ENCODE measurements around the gene SPOCK2. TPM values are rescaled to one million over a fixed set of nuclear protein-coding genes. Genes with fewer than 3 reads are reported as not detected.

SPOCK2 gene
- total and polyA plus RNA-seq, 2 of the 13 experiments (the other 11 are each of a cell fraction or from before 2014, with no cell fraction given), result 8.6 to 30.6 TPM

GRCh38 chr10:72044417-72045041 is 43.8 kb downstream of the SPOCK2 start (continued):
- TF ChIP-seq CREB3 (CRISPR knock-in tag; IDR thresholded peaks at IDR 0.05), result 0 out of 2 replicates have a peak, but pooled peaks have one; percentile 78
- TF ChIP-seq ZNF282 (IDR thresholded peaks at IDR 0.05; ENCODE audit: partially characterized antibody), result no peak
- no peak for TF ChIP-seq MAFG (CRISPR knock-in tag; IDR thresholded peaks at IDR 0.05)
- TF ChIP-seq RELA (CRISPR knock-in tag; IDR thresholded peaks at IDR 0.05), result no peak
- TF ChIP-seq DPF2 (CRISPR knock-in tag; IDR thresholded peaks at IDR 0.05; ENCODE audit: borderline replicate concordance, low read depth), result 0 out of 2 replicates have a peak, but pooled peaks have one; percentile 48
- TF ChIP-seq ZNF383 (CRISPR knock-in tag; IDR thresholded peaks at IDR 0.05; ENCODE audit: borderline replicate concordance), result no peak
- TF ChIP-seq ETS1 (CRISPR knock-in tag; IDR thresholded peaks at IDR 0.05), result no peak
- TF ChIP-seq ZNF333 (CRISPR knock-in tag; IDR thresholded peaks at IDR 0.05; ENCODE audit: borderline replicate concordance), result no peak
- no peak for TF ChIP-seq SOX13 (IDR thresholded peaks at IDR 0.05)
- TF ChIP-seq SOX13 (CRISPR knock-in tag; conservative IDR thresholded peaks at IDR 0.05 in 1 of 2, IDR thresholded peaks at IDR 0.05 in 1 of 2), result peak in 1 of 2 experiments; percentile 52; a peak in 2 of 4 replicates
- peak; percentile 59; the same call in 1 of the 2 replicates for TF ChIP-seq KDM2A (CRISPR knock-in tag; IDR thresholded peaks at IDR 0.05; ENCODE audit: borderline replicate concordance, low read depth)
- peak; percentile 73 for TF ChIP-seq ZGPAT (CRISPR knock-in tag; IDR thresholded peaks at IDR 0.05)
- peak; percentile 49 for TF ChIP-seq RBM39 (IDR thresholded peaks at IDR 0.05; ENCODE audit: low read depth, low read length, poor library complexity, severe bottlenecking)
- TF ChIP-seq BHLHE40 (IDR thresholded peaks at IDR 0.05; ENCODE audit: low read length), result no peak
- TF ChIP-seq ZKSCAN5 (CRISPR knock-in tag; IDR thresholded peaks at IDR 0.05), result no peak
- TF ChIP-seq ZNF343 (CRISPR knock-in tag; IDR thresholded peaks at IDR 0.05), result no peak
- TF ChIP-seq CBX2 (IDR thresholded peaks at IDR 0.05; ENCODE audit: low read depth, low read length), result no peak
- TF ChIP-seq CBX2 (CRISPR knock-in tag; IDR thresholded peaks at IDR 0.05; ENCODE audit: low read depth), result no peak; the same call in 1 of the 2 replicates
- TF ChIP-seq KMT2B (CRISPR knock-in tag; IDR thresholded peaks at IDR 0.05), result no peak; the same call in 1 of the 2 replicates
- no peak for TF ChIP-seq ZNF879 (CRISPR knock-in tag; IDR thresholded peaks at IDR 0.05)
- TF ChIP-seq ZNF460 (CRISPR knock-in tag; IDR thresholded peaks at IDR 0.05; ENCODE audit: borderline replicate concordance), result no peak
- TF ChIP-seq JARID2 (CRISPR knock-in tag; IDR thresholded peaks at IDR 0.05; ENCODE audit: insufficient replicate concordance), result no peak
- TF ChIP-seq ZBTB7B (CRISPR knock-in tag; IDR thresholded peaks at IDR 0.05), result peak; percentile 66
- peak; percentile 9; the same call in 1 of the 2 replicates for TF ChIP-seq MIXL1 (CRISPR knock-in tag; IDR thresholded peaks at IDR 0.05)
- TF ChIP-seq CBX1 (IDR thresholded peaks at IDR 0.05; ENCODE audit: low read depth), result peak; percentile 29
- TF ChIP-seq ZNF580 (CRISPR knock-in tag; IDR thresholded peaks at IDR 0.05; ENCODE audit: borderline replicate concordance, low read depth), result peak; percentile 78; the same call in 1 of the 2 replicates
- TF ChIP-seq RXRB (CRISPR knock-in tag; IDR thresholded peaks at IDR 0.05; ENCODE audit: borderline replicate concordance), result 0 out of 2 replicates have a peak, but pooled peaks have one; percentile 11
- no peak for TF ChIP-seq ZNF432 (CRISPR knock-in tag; IDR thresholded peaks at IDR 0.05; ENCODE audit: borderline replicate concordance)
- peak; percentile 59; the same call in 1 of the 2 replicates for TF ChIP-seq NFKB2 (CRISPR knock-in tag; IDR thresholded peaks at IDR 0.05; ENCODE audit: borderline replicate concordance)

Data from HepG2 (cell line).